ENCODE measurements around the gene CSNK1E.
"Not testable (repeated sequence)": the region's sequence is repeated elsewhere in the genome, so short reads cannot be mapped to it uniquely, and the experiment has no call there.

The CSNK1E gene

DNA sequence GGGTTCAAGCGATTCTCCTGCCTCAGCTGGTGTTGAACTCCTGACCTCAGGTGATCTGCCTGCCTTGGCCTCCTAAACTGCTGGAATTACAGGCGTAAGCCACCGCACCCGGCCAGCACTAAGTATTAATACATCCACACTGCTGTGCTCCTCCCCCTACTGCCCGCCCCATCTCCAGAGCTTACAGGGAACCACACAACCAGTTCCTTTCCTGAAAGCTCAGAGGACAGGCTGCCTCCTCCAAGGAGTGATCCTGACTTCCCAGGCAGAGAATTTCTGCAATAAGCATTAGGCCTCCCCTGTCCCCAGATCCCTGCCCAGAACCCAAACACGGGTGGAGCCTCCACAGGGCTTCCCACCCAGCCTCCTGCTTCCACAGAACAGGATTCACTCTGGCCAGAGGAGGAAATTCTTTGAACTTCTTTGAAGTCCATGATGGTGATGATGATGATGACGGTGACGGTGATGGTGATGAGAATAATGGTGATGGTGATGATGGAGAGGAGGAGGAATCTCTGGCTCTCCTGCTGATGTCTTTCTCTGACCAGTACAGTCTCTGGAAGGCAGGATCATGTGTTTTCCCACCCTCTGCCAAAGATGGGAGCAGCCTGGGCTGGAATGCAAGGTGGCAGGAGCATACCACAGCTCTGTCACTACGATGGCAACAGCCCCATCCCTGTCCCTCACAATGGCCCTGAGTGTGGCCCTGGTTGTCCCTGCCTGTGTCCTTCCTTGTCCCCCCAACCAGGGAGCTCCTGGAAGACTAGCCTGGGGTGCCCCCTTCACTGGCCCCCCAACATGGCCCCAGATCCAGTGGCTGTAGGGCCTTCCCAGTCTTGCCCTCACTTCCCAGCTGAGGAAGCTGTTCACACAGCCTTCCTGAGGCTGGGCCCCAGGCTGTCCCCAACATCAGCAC lies 33.5 kb upstream of the CSNK1E start:
- Histone ChIP-seq H3K27me3 (ENCODE audit: control insufficient read depth, insufficient read depth, low read length) (no peaks in the 10 kb centered on the region), H3K36me3 (ENCODE audit: control insufficient read depth, insufficient read depth, low read length) (0 out of 2 replicates have a peak, but pooled peaks cover 2% of the 10 kb centered on the region), H3K4me1 (ENCODE audit: control insufficient read depth, insufficient read depth, low read length) (peaks cover 14% of the 10 kb centered on the region), H3K4me3 (ENCODE audit: low read length) (no peak overlapping the region), H3K9me3 (ENCODE audit: control insufficient read depth, insufficient read depth, low read length) (no peaks in the 10 kb centered on the region), H3K27ac (ENCODE audit: low read length) (no peak overlapping the region)
- no CpG with 5 or more reads among the region's 9 CpGs for WGBS (ENCODE audit: insufficient coverage, insufficient read length)
- no peak for DNase-seq (ENCODE audit: low read depth, low spot score)

DNA sequence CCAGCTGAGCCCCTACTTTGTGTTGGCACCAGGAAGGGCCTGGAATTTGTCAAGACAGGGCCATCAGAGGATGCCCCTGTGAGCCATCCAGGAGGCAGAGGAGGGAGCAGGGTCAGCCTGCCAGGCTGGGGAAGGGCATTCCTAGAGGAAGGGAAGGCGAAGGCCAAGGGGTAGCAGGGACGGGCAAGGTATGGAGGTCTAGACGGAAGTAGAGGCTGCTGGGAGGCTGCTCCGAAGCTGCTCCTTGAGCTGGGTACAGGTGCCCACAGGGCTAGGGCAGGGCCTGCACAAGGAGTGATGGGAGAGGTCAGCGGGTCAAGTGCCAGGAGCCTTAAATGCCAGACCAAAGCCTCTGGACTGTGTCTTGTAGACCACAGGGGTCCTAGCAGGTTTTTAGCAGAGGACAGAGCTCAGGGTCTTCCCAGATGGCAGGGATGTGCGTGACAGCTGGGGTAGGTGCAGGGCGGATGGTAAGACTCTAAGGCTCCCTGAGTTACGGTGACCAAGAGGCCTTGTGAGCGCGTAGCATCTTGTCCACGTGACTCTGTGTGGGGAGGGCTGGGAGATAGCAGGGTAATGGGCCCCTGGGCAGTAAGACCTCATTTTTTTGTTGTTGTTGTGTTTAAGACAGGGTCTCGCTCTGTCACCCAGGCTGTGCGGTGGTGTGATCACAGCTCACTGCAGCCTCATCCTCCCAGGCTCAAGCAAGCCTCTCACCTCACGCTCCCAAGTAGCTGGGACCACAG lies 31.7 kb upstream of the CSNK1E start:
- Histone ChIP-seq H3K27me3 (ENCODE audit: control insufficient read depth, insufficient read depth, low read length) (no peaks in the 10 kb centered on the region), H3K27ac (ENCODE audit: low read length) (no peak overlapping the region), H3K4me1 (ENCODE audit: control insufficient read depth, insufficient read depth, low read length) (peaks cover 14% of the 10 kb centered on the region), H3K4me3 (ENCODE audit: low read length) (no peak overlapping the region), H3K9me3 (ENCODE audit: control insufficient read depth, insufficient read depth, low read length) (no peaks in the 10 kb centered on the region), H3K36me3 (ENCODE audit: control insufficient read depth, insufficient read depth, low read length) (no peaks in the 10 kb centered on the region)
- WGBS (ENCODE audit: insufficient coverage, insufficient read length): no CpG with 5 or more reads among the region's 14 CpGs
- DNase-seq (ENCODE audit: low read depth, low spot score): no peak

DNA sequence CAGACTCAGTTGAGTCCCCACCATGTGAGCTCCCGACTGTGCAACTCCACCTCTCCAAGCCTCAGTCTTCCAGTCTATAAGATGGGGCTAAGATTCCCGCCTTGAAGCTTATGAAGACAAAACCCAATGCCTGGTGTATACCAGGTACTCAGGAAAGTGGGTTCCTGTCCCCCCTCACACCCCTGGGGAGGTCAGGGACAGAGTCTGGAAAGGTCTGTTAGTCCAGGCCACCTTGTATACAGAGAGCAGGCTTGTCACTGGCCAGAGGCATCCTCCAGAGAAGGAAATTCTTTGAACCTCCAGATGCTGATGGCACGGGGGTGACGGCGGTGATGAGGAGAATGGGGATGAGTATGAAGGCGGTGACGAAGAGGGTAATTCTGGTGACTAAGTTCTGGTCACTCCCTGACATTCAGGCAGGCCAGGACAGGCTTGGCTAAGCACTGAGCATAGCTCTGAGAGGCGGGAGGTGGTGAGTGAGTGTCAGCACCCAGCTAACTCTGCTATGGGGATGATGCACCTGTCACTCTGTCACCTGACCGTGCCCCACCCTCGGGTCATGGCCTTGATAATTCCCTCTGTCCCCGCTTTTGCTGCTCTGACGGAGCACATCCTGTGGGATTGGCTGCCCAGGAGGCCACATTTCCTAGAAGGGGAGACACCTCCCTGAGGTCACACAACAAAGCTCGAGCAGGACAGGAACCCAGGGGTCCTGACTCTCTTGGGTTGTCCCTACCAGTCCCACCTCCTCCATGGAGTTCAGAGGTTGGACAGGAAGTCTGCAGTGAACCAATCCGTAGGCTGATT lies 30.9 kb upstream of the CSNK1E start:
- Histone ChIP-seq H3K9me3 (ENCODE audit: control insufficient read depth, insufficient read depth, low read length) (no peaks in the 10 kb centered on the region), H3K27ac (ENCODE audit: low read length) (no peak overlapping the region), H3K4me1 (ENCODE audit: control insufficient read depth, insufficient read depth, low read length) (peaks cover 12% of the 10 kb centered on the region), H3K4me3 (ENCODE audit: low read length) (no peak overlapping the region), H3K27me3 (ENCODE audit: control insufficient read depth, insufficient read depth, low read length) (no peaks in the 10 kb centered on the region), H3K36me3 (ENCODE audit: control insufficient read depth, insufficient read depth, low read length) (no peaks in the 10 kb centered on the region)
- no peak for DNase-seq (ENCODE audit: low read depth, low spot score)
- no CpG with 5 or more reads among the region's 14 CpGs for WGBS (ENCODE audit: insufficient coverage, insufficient read length)

GRCh38 chr22:38347181-38347943 lies 30.1 kb upstream of the CSNK1E start:
- DNase-seq (ENCODE audit: low read depth, low spot score): no peak
- no peak overlapping the region for H3K4me3 ChIP-seq (ENCODE audit: low read length)
- H3K9me3 ChIP-seq (ENCODE audit: control insufficient read depth, insufficient read depth, low read length): no peaks in the 10 kb centered on the region
- H3K27ac ChIP-seq (ENCODE audit: low read length): no peak overlapping the region
- WGBS (ENCODE audit: insufficient coverage, insufficient read length): no CpG with 5 or more reads among the region's 15 CpGs
- H3K27me3 ChIP-seq (ENCODE audit: control insufficient read depth, insufficient read depth, low read length): no peaks in the 10 kb centered on the region
- no peaks in the 10 kb centered on the region for H3K36me3 ChIP-seq (ENCODE audit: control insufficient read depth, insufficient read depth, low read length)
- H3K4me1 ChIP-seq (ENCODE audit: control insufficient read depth, insufficient read depth, low read length): peaks cover 12% of the 10 kb centered on the region

- H3K36me3 ChIP-seq (ENCODE audit: control insufficient read depth, insufficient read depth, low read length): no peaks in the 10 kb centered on the region
- no peak overlapping the region for H3K27ac ChIP-seq (ENCODE audit: low read length)
- no CpG with 5 or more reads among the region's 14 CpGs for WGBS (ENCODE audit: insufficient coverage, insufficient read length)
- DNase-seq (ENCODE audit: low read depth, low spot score): no peak
- peaks cover 10% of the 10 kb centered on the region for H3K4me1 ChIP-seq (ENCODE audit: control insufficient read depth, insufficient read depth, low read length)
- H3K27me3 ChIP-seq (ENCODE audit: control insufficient read depth, insufficient read depth, low read length): no peaks in the 10 kb centered on the region
- H3K4me3 ChIP-seq (ENCODE audit: low read length): no peak overlapping the region
- H3K9me3 ChIP-seq (ENCODE audit: control insufficient read depth, insufficient read depth, low read length): no peaks in the 10 kb centered on the region
These were observed 29.3 kb upstream of the CSNK1E start for GRCh38 chr22:38346506-38346905.

DNA sequence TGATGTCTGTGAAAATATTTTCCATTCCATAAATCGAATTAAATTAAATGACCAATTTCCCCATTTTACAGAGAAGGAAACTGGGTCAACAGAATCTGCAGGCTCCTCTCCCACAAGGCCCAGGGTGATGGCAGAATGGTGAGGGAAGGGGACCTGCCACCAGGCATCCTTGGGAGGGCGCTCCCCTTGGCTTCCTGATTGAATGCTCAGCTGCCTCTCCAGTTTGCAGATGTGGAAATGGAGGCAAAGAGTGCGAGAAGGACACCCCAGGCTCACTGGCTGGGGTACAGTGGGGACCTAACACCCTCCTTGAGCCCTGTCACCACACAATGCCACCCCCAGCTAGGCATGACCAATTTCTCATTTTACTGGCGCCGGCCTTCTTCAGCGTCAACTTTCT lies 28.5 kb upstream of the CSNK1E start:
- WGBS (ENCODE audit: insufficient coverage, insufficient read length): no CpG with 5 or more reads among the region's 6 CpGs
- H3K4me3 ChIP-seq (ENCODE audit: low read length): no peak overlapping the region
- peaks cover 4% of the 10 kb centered on the region for H3K4me1 ChIP-seq (ENCODE audit: control insufficient read depth, insufficient read depth, low read length)
- no peak overlapping the region for H3K27ac ChIP-seq (ENCODE audit: low read length)
- no peaks in the 10 kb centered on the region for H3K36me3 ChIP-seq (ENCODE audit: control insufficient read depth, insufficient read depth, low read length)
- DNase-seq (ENCODE audit: low read depth, low spot score): no peak
- H3K27me3 ChIP-seq (ENCODE audit: control insufficient read depth, insufficient read depth, low read length): no peaks in the 10 kb centered on the region
- no peaks in the 10 kb centered on the region for H3K9me3 ChIP-seq (ENCODE audit: control insufficient read depth, insufficient read depth, low read length)

DNA sequence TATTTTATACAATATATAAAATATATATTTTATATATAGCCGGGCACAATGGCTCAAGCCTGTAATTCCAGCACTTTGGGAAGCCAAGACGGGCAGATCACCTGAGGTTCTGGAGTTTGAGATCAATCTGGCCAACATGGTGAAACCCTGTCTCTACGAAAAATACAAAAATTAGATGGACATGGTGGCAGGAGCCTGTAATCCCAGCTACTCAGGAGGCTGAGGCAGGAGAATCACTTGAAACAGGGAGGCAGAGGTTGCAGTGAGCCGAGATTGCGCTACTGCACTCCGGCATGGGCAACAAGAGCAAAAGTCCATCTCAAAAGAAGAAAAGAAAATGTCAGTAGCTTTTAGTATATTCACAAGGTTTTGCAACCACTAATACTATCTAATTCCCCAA lies 22.7 kb upstream of the CSNK1E start:
- not testable (repeated sequence) for DNase-seq (ENCODE audit: low read depth, low spot score); H3K27ac ChIP-seq (ENCODE audit: low read length); H3K36me3 ChIP-seq (ENCODE audit: control insufficient read depth, insufficient read depth, low read length); H3K27me3 ChIP-seq (ENCODE audit: control insufficient read depth, insufficient read depth, low read length); H3K4me1 ChIP-seq (ENCODE audit: control insufficient read depth, insufficient read depth, low read length); H3K4me3 ChIP-seq (ENCODE audit: low read length); H3K9me3 ChIP-seq (ENCODE audit: control insufficient read depth, insufficient read depth, low read length)
- no CpG with 5 or more reads among the region's 6 CpGs for WGBS (ENCODE audit: insufficient coverage, insufficient read length)

DNA sequence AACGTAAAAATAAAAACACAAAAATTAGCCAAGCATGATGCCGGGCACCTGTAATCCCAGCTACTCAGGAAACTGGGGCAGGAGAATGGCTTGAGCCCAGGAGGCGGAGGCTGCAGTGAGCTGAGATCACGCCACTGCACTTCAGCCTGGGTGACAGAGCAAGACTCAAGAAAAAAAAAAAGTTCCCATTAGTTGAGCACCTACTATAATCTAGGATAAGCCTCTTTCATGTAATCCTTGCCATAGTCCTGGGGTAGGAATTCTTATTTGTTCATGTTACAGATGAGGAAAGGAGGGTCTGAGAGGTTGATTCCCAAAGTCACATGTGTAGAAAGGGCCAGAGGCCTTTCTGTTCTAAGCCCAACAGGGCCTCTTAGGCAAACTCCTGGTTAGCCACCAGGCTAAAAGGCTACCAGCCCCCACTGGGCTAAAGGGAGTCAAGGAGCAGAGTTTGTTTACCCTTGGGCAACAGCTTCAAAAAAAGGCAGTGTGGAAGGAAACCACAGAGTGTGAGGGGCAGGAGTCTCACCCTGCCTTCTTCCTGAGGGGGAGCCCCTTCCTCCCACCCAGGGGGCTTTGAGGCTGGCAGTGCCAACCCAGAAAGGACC lies 21.6 kb upstream of the CSNK1E start:
- H3K27me3 ChIP-seq (ENCODE audit: control insufficient read depth, insufficient read depth, low read length): no peaks in the 10 kb centered on the region
- peaks cover 4% of the 10 kb centered on the region; the same call in 1 of the 2 replicates for H3K4me1 ChIP-seq (ENCODE audit: control insufficient read depth, insufficient read depth, low read length)
- no peak for DNase-seq (ENCODE audit: low read depth, low spot score)
- H3K36me3 ChIP-seq (ENCODE audit: control insufficient read depth, insufficient read depth, low read length): no peaks in the 10 kb centered on the region
- H3K27ac ChIP-seq (ENCODE audit: low read length): no peak overlapping the region
- no peak overlapping the region for H3K4me3 ChIP-seq (ENCODE audit: low read length)
- no CpG with 5 or more reads among the region's 4 CpGs for WGBS (ENCODE audit: insufficient coverage, insufficient read length)
- no peaks in the 10 kb centered on the region for H3K9me3 ChIP-seq (ENCODE audit: control insufficient read depth, insufficient read depth, low read length)

- Histone ChIP-seq H3K9me3 (ENCODE audit: control insufficient read depth, insufficient read depth, low read length) (no peaks in the 10 kb centered on the region), H3K36me3 (ENCODE audit: control insufficient read depth, insufficient read depth, low read length) (no peaks in the 10 kb centered on the region), H3K27ac (ENCODE audit: low read length) (no peak overlapping the region), H3K27me3 (ENCODE audit: control insufficient read depth, insufficient read depth, low read length) (no peaks in the 10 kb centered on the region), H3K4me3 (ENCODE audit: low read length) (no peak overlapping the region; the same call in 1 of the 2 replicates), H3K4me1 (ENCODE audit: control insufficient read depth, insufficient read depth, low read length) (peaks cover 4% of the 10 kb centered on the region; the same call in 1 of the 2 replicates)
- WGBS (ENCODE audit: insufficient coverage, insufficient read length): no CpG with 5 or more reads among the region's 9 CpGs
- DNase-seq (ENCODE audit: low read depth, low spot score): no peak
These were observed 19.5 kb upstream of the CSNK1E start for GRCh38 chr22:38336699-38337098.

All from iPS DF 6.9 (cell line).